Lung (tissue), 12 donors: Measurements from ENCODE around the gene IFIT1. TPM values are rescaled to one million over a fixed set of nuclear protein-coding genes. Genes with fewer than 3 reads are reported as not detected.
A peak's percentile ranks its signal among the peaks of the same experiment; 100 is the strongest.

ENCODE experiments used
- ATAC-seq: fragments of 200-7000 bp; cut with Tn5 transposase; one replicate; pipeline ENCODE4 v1.9.1; 2020; ENCODE audit warnings: moderate number of reproducible peaks; ENCODE audit not compliant: insufficient read depth, low FRiP score
- DNase-seq, 3 donors: peaks; one replicate each; pipeline ENCODE4 v3.0.0-alpha.2; 2013 to 2017
- H3K27ac ChIP-seq, 2 donors: one replicate each; pipeline ENCODE4 v1.5.1; 2013; ENCODE audit warnings: mild to moderate bottlenecking in 2 of 2, moderate library complexity in 2 of 2, control low read depth in 1 of 2, inconsistent platforms in 1 of 2, low read depth in 1 of 2, low read length in 1 of 2
- H3K27me3 ChIP-seq, 3 donors: one replicate each; pipeline ENCODE4 v1.5.1; 2013; ENCODE audit warnings: low read length in 2 of 3; ENCODE audit not compliant: control insufficient read depth in 3 of 3, insufficient read depth in 3 of 3
- H3K36me3 ChIP-seq, 4 donors: one replicate each; pipeline ENCODE4 v1.5.1; 2013; ENCODE audit warnings: low read length in 4 of 4, mild to moderate bottlenecking in 1 of 4, moderate library complexity in 1 of 4; ENCODE audit not compliant: control insufficient read depth in 4 of 4, insufficient read depth in 4 of 4
- H3K4me1 ChIP-seq, 5 donors: one replicate each; pipeline ENCODE4 v1.5.1; 2013; ENCODE audit warnings: low read length in 5 of 5, mild to moderate bottlenecking in 2 of 5, moderate library complexity in 1 of 5; ENCODE audit not compliant: control insufficient read depth in 5 of 5, insufficient read depth in 5 of 5
- H3K4me3 ChIP-seq: one replicate; pipeline ENCODE4 v1.5.1; 2013; ENCODE audit warnings: mild to moderate bottlenecking, control low read depth, moderate library complexity
- H3K9ac ChIP-seq, 2 donors: one replicate each; pipeline ENCODE4 v1.5.1; 2013; ENCODE audit warnings: low read length in 2 of 2, control low read depth in 1 of 2; ENCODE audit not compliant: insufficient read depth in 1 of 2
- H3K9me3 ChIP-seq, 4 donors: one replicate each; pipeline ENCODE4 v1.5.1; 2013; ENCODE audit warnings: low read length in 3 of 4, mild to moderate bottlenecking in 1 of 4, moderate library complexity in 1 of 4; ENCODE audit not compliant: control insufficient read depth in 4 of 4, insufficient read depth in 3 of 4
- CTCF ChIP-seq: IDR thresholded peaks from 2 replicates; pipeline ENCODE4 v1.5.1; 2012; ENCODE audit warnings: mild to moderate bottlenecking; ENCODE audit errors: control extremely low read depth, extremely low read depth
- whole genome bisulfite sequencing, 2 donors: extraction: QIAGEN DNeasy Blood & Tissue Kit; methylation state at CpG; one replicate each; pipeline ENCODE4 v1.1.7; 2013; 5-methylcytosine and 5-hydroxymethylcytosine counted together
- polyA plus RNA-seq, 2 donors: library from polyadenylated mRNA; stranded (reverse); fragments of 200-250 nt; gene quantifications; one replicate each; pipeline ENCODE4 v1.2.1, GENCODE V29; 2013
- total RNA-seq, 2 donors: library from RNA; depleted of rRNA in 1 of 2; stranded (reverse); fragments of >200 nt in 1 of 2; gene quantifications; one replicate each; pipeline ENCODE4 v1.2.1, GENCODE V29; 2014 to 2021
- donor health status: control.
- donor health status: control.
- donor health status: Bipolar disorder and iron deficiency.
- donor health status: healthy.
- donor health status: DM: yes; HTN: yes; CAD: no.

The IFIT1 gene
- total and polyA plus RNA-seq, 4 donors: 11.1 to 17.7 (median 15.0) TPM

- Histone ChIP-seq H3K9me3 (no peaks in the 10 kb centered on the region), H3K27ac (no peak overlapping the region), H3K27me3 (no peaks in the 10 kb centered on the region), H3K4me1 (peaks cover 0 to 46% (median 24%) of the 10 kb centered on the region in 5 donors), H3K36me3 (peaks cover 0 to 3% (median 0%) of the 10 kb centered on the region in 4 donors), H3K4me3 (no peak overlapping the region), H3K9ac (peak overlapping the region in 1 of 2 donors; percentile 89)
- 20 to 24% methylated on average over 3 of the region's 3 CpGs for WGBS, 2 donors
- TF ChIP-seq CTCF: no peak
- ATAC-seq: no peak
- no peak for DNase-seq
Measured at GRCh38 chr10:89393898-89394297, 1.5 kb downstream of the IFIT1 start.

- peaks cover 0 to 3% (median 0%) of the 10 kb centered on the region in 4 donors for H3K36me3 ChIP-seq
- H3K9ac ChIP-seq: no peak overlapping the region
- WGBS, 2 donors: 87 to 99% methylated on average over 2 of the region's 2 CpGs
- peaks cover 0 to 46% (median 24%) of the 10 kb centered on the region in 5 donors for H3K4me1 ChIP-seq
- H3K27me3 ChIP-seq: no peaks in the 10 kb centered on the region
- H3K27ac ChIP-seq: no peak overlapping the region
- no peak overlapping the region for H3K4me3 ChIP-seq
- TF ChIP-seq CTCF: no peak
- DNase-seq: no peak
- no peak for ATAC-seq
- no peaks in the 10 kb centered on the region for H3K9me3 ChIP-seq
Measured at GRCh38 chr10:89395141-89395540, 2.7 kb downstream of the IFIT1 start.

- Histone ChIP-seq H3K27me3 (no peaks in the 10 kb centered on the region), H3K4me1 (peaks cover 0 to 25% (median 16%) of the 10 kb centered on the region in 5 donors), H3K36me3 (peaks cover 7 to 12% (median 10%) of the 10 kb centered on the region in 4 donors), H3K9ac (no peak overlapping the region), H3K9me3 (no peaks in the 10 kb centered on the region), H3K27ac (peak overlapping the region in 1 of 2 donors; percentile 59), H3K4me3 (no peak overlapping the region)
- DNase-seq (peak; percentile 74 to 91 (median 89)), ATAC-seq (no peak)
- TF ChIP-seq CTCF: no peak
- WGBS, 2 donors: 69 to 80% methylated on average over 5 of the region's 5 CpGs
Measured at GRCh38 chr10:89398003-89398749, 5.8 kb downstream of the IFIT1 start.
